H1 (cell line): ENCODE results near the gene PDCL3. TPM values are rescaled to one million over a fixed set of nuclear protein-coding genes. Genes with fewer than 3 reads are reported as not detected.

Experiments used
- CTCF ChIA-PET: fragments of 300-600 bp; sonication (Branson Sonifier 250); formaldehyde crosslinking; loops from one replicate; lab custom pipeline; 2021; ENCODE audit not compliant: partially characterized antibody; lab: Charles Lee
- POLR2A ChIA-PET: fragments of 300-600 bp; sonication (Branson Sonifier 250); formaldehyde crosslinking; loops from one replicate; lab custom pipeline; 2021; ENCODE audit warnings: inconsistent platforms; ENCODE audit not compliant: partially characterized antibody; lab: Charles Lee
- DNase-seq, 2 experiments: peaks; one replicate each; pipeline versions ENCODE4 v3.0.0 to v3.0.0-alpha.2; 2010 to 2022; ENCODE audit warnings: low spot score in 2 of 2, low read depth in 1 of 2, mixed read lengths in 1 of 2
- FAIRE-seq: peaks from 2 replicates; lab custom pipeline; 2011; peaks lifted over from hg19 to GRCh38; lab: Jason Lieb, UNC
- H2AFZ ChIP-seq: 2 replicates; pipeline ENCODE4 v1.8.1; 2012; ENCODE audit warnings: low read length, inconsistent platforms
- H2AK5ac ChIP-seq: 2 replicates; pipeline ENCODE4 v1.6.1; 2013; ENCODE audit warnings: low read depth, low read length
- H2BK120ac ChIP-seq: replicated peaks from 2 replicates; pipeline ENCODE3; 2013; ENCODE audit warnings: low read depth, low read length, inconsistent platforms
- H2BK12ac ChIP-seq: 2 replicates; pipeline ENCODE4 v1.6.1; 2013; ENCODE audit warnings: low read depth, low read length
- H2BK15ac ChIP-seq: 2 replicates; pipeline ENCODE4 v1.6.1; 2013; ENCODE audit warnings: low read length
- H2BK20ac ChIP-seq: 2 replicates; pipeline ENCODE4 v1.6.1; 2013; ENCODE audit warnings: low read length
- H2BK5ac ChIP-seq: 2 replicates; pipeline ENCODE4 v1.6.1; 2013; ENCODE audit warnings: low read depth, low read length
- H3K14ac ChIP-seq: 2 replicates; pipeline ENCODE4 v1.6.1; 2013; ENCODE audit warnings: inconsistent platforms; ENCODE audit not compliant: insufficient read length
- H3K18ac ChIP-seq: 2 replicates; pipeline ENCODE4 v1.6.1; 2013; ENCODE audit warnings: low read length; ENCODE audit errors: extremely low read depth
- H3K23ac ChIP-seq: 2 replicates; pipeline ENCODE4 v1.6.1; 2013; ENCODE audit warnings: inconsistent platforms; ENCODE audit not compliant: insufficient read length
- H3K23me2 ChIP-seq: 2 replicates; pipeline ENCODE4 v1.6.1; 2013; ENCODE audit warnings: low read depth, low read length
- H3K27ac ChIP-seq: 2 replicates; pipeline ENCODE4 v1.6.1; 2011; ENCODE audit warnings: low read depth, low read length, inconsistent platforms
- H3K27me3 ChIP-seq, 4 experiments: replicated peaks in 1 of 4; 1 replicate in 1 of 4; 2 replicates in 3 of 4; pipeline versions ENCODE4 v1.6.1 to v1.8.1; 2011 to 2013; ENCODE audit warnings: low read length in 3 of 4, mild to moderate bottlenecking in 3 of 4, inconsistent platforms in 2 of 4, mixed read lengths in 2 of 4, moderate library complexity in 1 of 4; ENCODE audit not compliant: control insufficient read depth in 3 of 4, insufficient read depth in 3 of 4; ENCODE audit errors: extremely low read depth in 1 of 4
- H3K36me3 ChIP-seq, 4 experiments: 2 replicates each; pipeline versions ENCODE4 v1.6.1 to v1.8.1; 2011 to 2013; ENCODE audit warnings: mild to moderate bottlenecking in 4 of 4, low read length in 3 of 4, moderate library complexity in 2 of 4, control low read depth in 1 of 4, inconsistent platforms in 1 of 4; ENCODE audit not compliant: insufficient read depth in 4 of 4, control insufficient read depth in 2 of 4
- H3K4ac ChIP-seq: replicated peaks from 2 replicates; pipeline ENCODE3; 2013; ENCODE audit warnings: low read length, low read depth, mixed read lengths, inconsistent platforms; ENCODE audit not compliant: insufficient read length
- H3K4me1 ChIP-seq, 4 experiments: replicated peaks in 1 of 4; 1 replicate in 1 of 4; 2 replicates in 3 of 4; pipeline versions ENCODE4 v1.6.1 to v1.8.1; 2011 to 2013; ENCODE audit warnings: low read length in 3 of 4, inconsistent platforms in 2 of 4, mixed read lengths in 1 of 4; ENCODE audit not compliant: insufficient read depth in 4 of 4, control insufficient read depth in 3 of 4
- H3K4me2 ChIP-seq, 2 experiments: 2 replicates each; pipeline versions ENCODE4 v1.6.1 to v1.8.1; 2011 to 2013; ENCODE audit warnings: low read depth in 2 of 2, low read length in 2 of 2, control low read depth in 1 of 2, inconsistent platforms in 1 of 2, mild to moderate bottlenecking in 1 of 2; ENCODE audit not compliant: insufficient read depth in 1 of 2
- H3K4me3 ChIP-seq, 4 experiments: fragments of 200-600, 300-600 bp in 1 of 4; sonication (generic), shearing (Covaris generic), sonication (Bioruptor Twin) in 1 of 4; 2 replicates each; pipeline versions ENCODE4 v1.5.1 to v1.8.1; 2011 to 2016; ENCODE audit warnings: low read length in 4 of 4, low read depth in 3 of 4, control low read depth in 2 of 4, inconsistent platforms in 2 of 4, mild to moderate bottlenecking in 2 of 4, mixed read lengths in 1 of 4, moderate library complexity in 1 of 4; ENCODE audit not compliant: insufficient read depth in 2 of 4; ENCODE audit errors: extremely low read depth in 1 of 4
- H3K56ac ChIP-seq: replicated peaks from 2 replicates; pipeline ENCODE3; 2013; ENCODE audit warnings: low read depth, mild to moderate bottlenecking, mixed read lengths, low read length, inconsistent platforms; ENCODE audit not compliant: insufficient read length
- H3K79me1 ChIP-seq: 2 replicates; pipeline ENCODE4 v1.6.1; 2013; ENCODE audit warnings: low read depth, low read length, control low read depth
- H3K79me2 ChIP-seq, 2 experiments: 2 replicates each; pipeline versions ENCODE4 v1.6.1 to v1.8.1; 2012 to 2013; ENCODE audit warnings: low read length in 2 of 2, mild to moderate bottlenecking in 2 of 2, inconsistent platforms in 1 of 2; ENCODE audit not compliant: insufficient read depth in 2 of 2, control insufficient read depth in 1 of 2
- H3K9ac ChIP-seq, 4 experiments: replicated peaks in 1 of 4; 1 replicate in 1 of 4; 2 replicates in 3 of 4; pipeline versions ENCODE4 v1.6.1 to v1.8.1; 2011 to 2013; ENCODE audit warnings: low read depth in 3 of 4, low read length in 3 of 4, control low read depth in 2 of 4, mild to moderate bottlenecking in 2 of 4, moderate library complexity in 2 of 4, inconsistent platforms in 1 of 4; ENCODE audit errors: extremely low read depth in 1 of 4
- H3K9me3 ChIP-seq, 2 experiments: 2 replicates each; pipeline versions ENCODE4 v1.6.1 to v1.8.1; 2012 to 2013; ENCODE audit warnings: mild to moderate bottlenecking in 2 of 2, moderate library complexity in 2 of 2, control low read depth in 1 of 2, inconsistent platforms in 1 of 2, low read depth in 1 of 2, low read length in 1 of 2, mixed read lengths in 1 of 2; ENCODE audit not compliant: insufficient read depth in 2 of 2
- H4K20me1 ChIP-seq, 2 experiments: replicated peaks in 1 of 2; 2 replicates each; pipeline versions ENCODE3 to v1.8.1; 2011 to 2013; ENCODE audit warnings: inconsistent platforms in 2 of 2, low read length in 2 of 2, mild to moderate bottlenecking in 1 of 2; ENCODE audit not compliant: insufficient read depth in 2 of 2, control insufficient read depth in 1 of 2
- H4K5ac ChIP-seq: 2 replicates; pipeline ENCODE4 v1.6.1; 2013; ENCODE audit warnings: low read length, low read depth, mixed read lengths, inconsistent platforms; ENCODE audit not compliant: insufficient read length
- H4K8ac ChIP-seq: 2 replicates; pipeline ENCODE4 v1.8.0; 2013; ENCODE audit warnings: mild to moderate bottlenecking, moderate library complexity, low read length, inconsistent platforms; ENCODE audit not compliant: insufficient read depth; ENCODE audit errors: extremely low read depth
- H4K91ac ChIP-seq: replicated peaks from 2 replicates; pipeline ENCODE3; 2013; ENCODE audit warnings: low read length, mixed read lengths, inconsistent platforms; ENCODE audit not compliant: insufficient read length
- CTCF ChIP-seq, 3 experiments: IDR thresholded peaks; 1 replicate in 2 of 3; 2 replicates in 1 of 3; pipeline versions ENCODE4 v1.5.1 to v1.6.1; 2011; ENCODE audit warnings: low read length in 3 of 3, mild to moderate bottlenecking in 3 of 3, inconsistent platforms in 2 of 3, low read depth in 1 of 3, moderate library complexity in 1 of 3; ENCODE audit not compliant: insufficient read depth in 1 of 3; ENCODE audit errors: control extremely low read depth in 1 of 3
- WGBS, 2 experiments: shearing (Covaris generic) in 1 of 2; methylation state at CpG; one replicate each; pipeline versions ENCODE4 v1.1.6 to v1.1.7; 2013 to 2015; ENCODE audit warnings: low lambda C conversion rate in 2 of 2, mixed read lengths in 2 of 2, inconsistent platforms in 1 of 2, low coverage in 1 of 2, missing lambda C conversion rate in 1 of 2; ENCODE audit not compliant: insufficient replicate concordance in 2 of 2, insufficient coverage in 1 of 2, insufficient read length in 1 of 2; ENCODE audit errors: extremely low coverage in 1 of 2, missing lambda C conversion rate in 1 of 2; 5-methylcytosine and 5-hydroxymethylcytosine counted together
- polyA plus RNA-seq, 7 experiments: library from polyadenylated mRNA; depleted of rRNA in 3 of 7; stranded (reverse) in 5 of 7; unstranded in 2 of 7; fragments of >200 nt in 5 of 7; fragments of 200-250 nt in 2 of 7; gene quantifications; 1 replicate in 5 of 7; 2 replicates in 1 of 7; 4 replicates in 1 of 7; pipeline versions ENCODE4 v1.2.1 to v1.2.3, GENCODE V29; 2011 to 2013; ENCODE audit warnings: missing spikeins in 2 of 7, mixed read lengths in 2 of 7
- total RNA-seq: library from RNA; stranded (reverse); fragmentation: NEBNext Ultra II Directional; extraction: Animal tissue kit (Norgen Biotek cat#: 25700); gene quantifications from 2 replicates; pipeline ENCODE4 v1.2.1, GENCODE V29; 2021

Gene PDCL3
- total and polyA plus RNA-seq, 2 of the 8 experiments (the other 6 are each of a cell fraction or from before 2014, with no cell fraction given): 19.8 to 29.4 TPM

GRCh38 chr2:100619951-100620350, 57.2 kb downstream of the PDCL3 start:
- Histone ChIP-seq H3K79me1 (no peaks in the 10 kb centered on the region), H3K18ac (no peak overlapping the region), H2AK5ac (no peak overlapping the region), H3K4me2 (no peak overlapping the region), H3K4me1 (no peaks in the 10 kb centered on the region), H3K23me2 (no peaks in the 10 kb centered on the region; the same call in 1 of the 2 replicates), H3K9me3 (peaks cover 3 to 8% of the 10 kb centered on the region in 2 experiments; a peak in 1 of 4 replicates), H3K14ac (no peak overlapping the region), H3K4ac (no peak overlapping the region), H3K9ac (no peak overlapping the region), H3K4me3 (no peak overlapping the region), H2BK12ac (no peak overlapping the region), H3K79me2 (no peaks in the 10 kb centered on the region), H2AFZ (no peak overlapping the region), H4K5ac (no peak overlapping the region), H2BK20ac (no peak overlapping the region), H3K23ac (no peak overlapping the region), H4K91ac (no peak overlapping the region), H3K56ac (no peak overlapping the region), H2BK15ac (no peak overlapping the region), H3K27me3 (no peaks in the 10 kb centered on the region), H2BK120ac (no peak overlapping the region), H3K27ac (no peak overlapping the region), H4K20me1 (no peaks in the 10 kb centered on the region), H4K8ac (no peak overlapping the region), H3K36me3 (no peaks in the 10 kb centered on the region), H2BK5ac (no peak overlapping the region)
- 89% methylated on average over 6 of the region's 6 CpGs; no CpG with 5 or more reads in 1 of the 2 experiments for WGBS, 2 experiments
- CTCF ChIA-PET: interaction anchor here (2.1 to 4.7 kb wide), 3 partner anchors 9 to 13 kb away, joined by 8 to 18 read pairs (median 8); no protein-coding TSS in a partner anchor
- no peak for FAIRE-seq
- POLR2A ChIA-PET: no interaction called here
- TF ChIP-seq CTCF (IDR thresholded peaks at IDR 0.05; ENCODE audit: control extremely low read depth in 1 of 3, insufficient read depth in 1 of 3, low read depth in 1 of 3, low read length in 3 of 3): no peak
- DNase-seq: no peak
